Brain microvascular endothelial cell (primary cell): ENCODE measurements around the gene PPRC1.
"Not testable (repeated sequence)": the region's sequence is repeated elsewhere in the genome, so short reads cannot be mapped to it uniquely, and the experiment has no call there.

ENCODE experiments used
- DNase-seq: peaks from one replicate; pipeline ENCODE4 v3.0.0-alpha.2; 2020
- H3K27ac ChIP-seq: fragments of 250-450 bp; sonication (Bioruptor Pico); 2 replicates; pipeline ENCODE4 v1.5.1; 2020; ENCODE audit warnings: mild to moderate bottlenecking, moderate library complexity
- H3K27me3 ChIP-seq: fragments of 250-450 bp; sonication (Bioruptor Pico); replicated peaks from 2 replicates; pipeline ENCODE4 v1.5.1; 2020; ENCODE audit warnings: mild to moderate bottlenecking
- H3K36me3 ChIP-seq: fragments of 250-450 bp; sonication (Bioruptor Pico); replicated peaks from 2 replicates; pipeline ENCODE4 v1.5.1; 2020; ENCODE audit warnings: mild to moderate bottlenecking
- H3K4me3 ChIP-seq: 2 replicates; pipeline ENCODE4 v1.5.1; 2011; ENCODE audit warnings: low read depth, mild to moderate bottlenecking, control low read depth, low read length, moderate library complexity
- CTCF ChIP-seq: IDR thresholded peaks from 2 replicates; pipeline ENCODE4 v1.5.1; 2011; ENCODE audit warnings: low read depth, mild to moderate bottlenecking, moderate library complexity, low read length, control low read depth, inconsistent platforms; ENCODE audit errors: missing control alignments
- in situ Hi-C: cut with HindIII; loops from 2 replicates; pipeline ENCODE4 v1.10.0; 2017; ENCODE audit warnings: low sequenced_read_pairs, low pct_ligation_motif_present

Gene PPRC1

GRCh38 chr10:102185272-102185671 is 52.4 kb downstream of the PPRC1 start:
- Histone ChIP-seq H3K4me3 (no peak overlapping the region), H3K27me3 (no peaks in the 10 kb centered on the region), H3K36me3 (no peaks in the 10 kb centered on the region), H3K27ac (no peak overlapping the region)
- DNase-seq, result no peak
- no peak for TF ChIP-seq CTCF
- in situ Hi-C loops, result no loop called here

DNA sequence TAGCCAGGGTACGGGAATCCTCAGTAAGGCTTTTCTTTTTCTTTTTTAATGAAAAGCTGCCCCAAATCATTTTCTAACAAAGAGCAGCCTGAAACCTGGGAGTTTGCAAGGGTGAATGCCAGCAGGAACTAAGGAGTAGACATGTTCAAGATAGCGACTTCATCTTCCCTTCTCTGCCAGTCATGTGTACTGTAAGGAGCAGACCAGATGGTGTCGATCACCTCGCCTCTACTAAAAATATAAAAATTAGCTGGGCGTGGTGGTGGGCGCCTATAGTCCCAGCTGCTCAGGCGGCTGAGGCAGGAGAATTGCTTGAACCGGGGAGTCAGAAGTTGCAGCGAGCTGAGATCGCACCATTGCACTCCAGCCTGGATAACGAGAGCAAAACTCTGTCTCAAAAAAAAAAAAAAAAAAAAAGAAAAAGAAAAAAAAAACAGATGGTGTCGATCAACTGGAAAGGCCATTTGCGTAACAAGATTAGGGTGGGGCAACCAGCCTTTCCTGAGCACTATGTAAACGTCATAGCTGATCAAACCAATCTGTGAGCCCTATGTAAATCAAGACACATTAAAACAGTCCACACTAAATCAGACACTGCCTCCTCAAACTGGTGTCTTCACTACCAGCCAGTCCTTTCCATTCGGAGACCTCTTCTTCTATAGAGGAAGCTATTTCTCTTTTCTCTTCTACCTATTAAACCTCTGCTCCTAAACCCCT is 53.1 kb downstream of the PPRC1 start:
- in situ Hi-C loops, result no loop called here
- H3K27ac ChIP-seq, result no peak overlapping the region

GRCh38 chr10:102188298-102188940 is 55.6 kb downstream of the PPRC1 start:
- no peaks in the 10 kb centered on the region for H3K36me3 ChIP-seq
- in situ Hi-C loops, result no loop called here
- no peak overlapping the region for H3K4me3 ChIP-seq
- H3K27me3 ChIP-seq, result no peaks in the 10 kb centered on the region
- TF ChIP-seq CTCF, result no peak
- DNase-seq, result no peak
- no peak overlapping the region for H3K27ac ChIP-seq

More for the DNA sequence above, 53.1 kb downstream of the PPRC1 start:
- no peak for DNase-seq
- H3K27me3 ChIP-seq, result no peaks in the 10 kb centered on the region
- no peak overlapping the region for H3K4me3 ChIP-seq
- TF ChIP-seq CTCF, result no peak
- H3K36me3 ChIP-seq, result no peaks in the 10 kb centered on the region

GRCh38 chr10:102188941-102189898 is 56.4 kb downstream of the PPRC1 start:
- H3K27ac ChIP-seq, H3K4me3 ChIP-seq, in situ Hi-C loops, H3K36me3 ChIP-seq, DNase-seq, H3K27me3 ChIP-seq: not testable (repeated sequence)

DNA sequence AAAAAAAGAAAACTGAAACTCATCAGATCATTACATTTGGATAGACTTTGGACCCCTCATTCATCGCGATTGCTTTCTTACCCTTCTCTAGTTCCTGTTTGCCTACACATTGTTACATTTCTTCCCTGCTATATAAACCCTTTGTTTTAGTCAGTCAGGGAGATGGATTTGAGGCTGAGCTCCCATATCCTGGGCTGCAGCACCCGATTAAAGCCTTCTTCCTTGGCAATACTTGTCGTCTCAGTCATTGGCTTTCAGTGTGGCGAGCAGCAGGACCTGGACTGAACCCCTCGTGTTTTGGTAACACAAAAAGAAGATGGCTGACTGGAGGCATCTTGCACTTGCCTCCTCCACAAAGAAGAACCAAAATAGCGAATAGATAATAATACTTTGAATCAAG is 59.1 kb downstream of the PPRC1 start:
- in situ Hi-C loops, result no loop called here
- no peaks in the 10 kb centered on the region for H3K27me3 ChIP-seq
- DNase-seq, result no peak
- no peaks in the 10 kb centered on the region for H3K36me3 ChIP-seq
- no peak overlapping the region for H3K4me3 ChIP-seq
- no peak for TF ChIP-seq CTCF
- H3K27ac ChIP-seq, result no peak overlapping the region
